Heart left ventricle (tissue), 16 donors: ENCODE measurements around the gene HLA-B. TPM values are rescaled to one million over a fixed set of nuclear protein-coding genes. Genes with fewer than 3 reads are reported as not detected.
"Not testable (repeated sequence)": the region's sequence is repeated elsewhere in the genome, so short reads cannot be mapped to it uniquely, and the experiment has no call there.

Source experiments
- ATAC-seq, 4 donors: fragments of 200-7000 bp; cut with Tn5 transposase; one replicate each; pipeline ENCODE4 v1.9.1; 2020 to 2022; ENCODE audit warnings: moderate library complexity in 4 of 4, mild to moderate bottlenecking in 3 of 4, moderate number of reproducible peaks in 1 of 4
- DNase-seq, 5 donors: peaks; one replicate each; pipeline ENCODE4 v3.0.0-alpha.2; 2020
- H3K27ac ChIP-seq, 12 donors: fragments of 200-600 bp; sonication (generic) in 4 of 12; one replicate each; pipeline versions ENCODE4 v1.5.0 to v1.8.0; 2016 to 2022; ENCODE audit warnings: mild to moderate bottlenecking in 2 of 12
- H3K27me3 ChIP-seq, 9 donors: fragments of 200-600 bp; sonication (generic) in 2 of 9; one replicate each; pipeline versions ENCODE4 v1.5.1 to v1.8.0; 2016 to 2022; ENCODE audit warnings: mild to moderate bottlenecking in 3 of 9
- H3K36me3 ChIP-seq, 9 donors: fragments of 200-600 bp; sonication (generic) in 2 of 9; one replicate each; pipeline versions ENCODE4 v1.5.0 to v1.8.0; 2018 to 2022; ENCODE audit warnings: mild to moderate bottlenecking in 2 of 9
- H3K4me1 ChIP-seq, 12 donors: fragments of 200-600 bp; sonication (generic) in 4 of 12; one replicate each; pipeline versions ENCODE4 v1.5.0 to v1.8.0; 2016 to 2022; ENCODE audit warnings: mild to moderate bottlenecking in 3 of 12
- H3K4me3 ChIP-seq, 12 donors: fragments of 200-600 bp; sonication (generic) in 4 of 12; one replicate each; pipeline versions ENCODE4 v1.5.0 to v1.8.0; 2017 to 2022; ENCODE audit warnings: mild to moderate bottlenecking in 9 of 12, moderate library complexity in 4 of 12
- H3K9me3 ChIP-seq, 12 donors: fragments of 200-600 bp; sonication (generic) in 4 of 12; one replicate each; pipeline versions ENCODE4 v1.5.0 to v1.8.0; 2016 to 2022; ENCODE audit warnings: mild to moderate bottlenecking in 1 of 12
- CTCF ChIP-seq, 12 donors: fragments of 200-600 bp; sonication (generic) in 4 of 12; IDR thresholded peaks; one replicate each; pipeline versions ENCODE4 v1.5.0 to v1.8.0; 2018 to 2022; ENCODE audit warnings: antibody characterized with exemption in 12 of 12, mild to moderate bottlenecking in 5 of 12
- POLR2A ChIP-seq, 2 donors: fragments of 450-650 bp; IDR thresholded peaks; one replicate each; pipeline ENCODE4 v1.6.1; 2017; ENCODE audit warnings: antibody characterized with exemption in 2 of 2, mild to moderate bottlenecking in 2 of 2, moderate library complexity in 2 of 2
- WGBS, 4 donors: extraction: QIAGEN DNeasy Blood & Tissue Kit in 2 of 4; methylation state at CpG; one replicate each; pipeline versions ENCODE4 v1.1.5 to v1.1.7; 2013 to 2018; 5-methylcytosine and 5-hydroxymethylcytosine counted together
- intact Hi-C, 10 donors: fragments of 100-400 bp; cut with DNase I; formaldehyde crosslinking; loops; one replicate each; pipeline versions ENCODE4 v1.11.1 to v1.14.2; 2022
- polyA plus RNA-seq, 2 donors: library from polyadenylated mRNA; stranded (reverse); fragments of 200-250 nt; gene quantifications; one replicate each; pipeline ENCODE4 v1.2.3, GENCODE V29; 2013
- total RNA-seq, 9 donors: library from RNA; depleted of rRNA in 2 of 9; stranded (reverse); fragments of >200 nt in 2 of 9; fragmentation: NEBNext Ultra II Directional in 3 of 9; extraction: Animal tissue kit (Norgen Biotek cat#: 25700) in 3 of 9; gene quantifications; one replicate each; pipeline versions ENCODE4 v1.1.0 to v1.2.4, GENCODE V29; 2016 to 2023
- donor health status: ischemic (EF 13 %, LVEDD 7.1; RV severe dilation, severe dysfunction).
- donor health status: healthy with polysubstance abuse.
- donor health status: DM: no; HTN: yes; CAD: no.
- donor health status: DM: no; HTN: no; CAD: no.
- donor health status: ischemic (EF 25% LVEDD 6.9; RV normal size, moderate dysfunction).
- donor health status: ischemic (EF 25% LVEDD 5.7; RV mildly dilated, moderate dysfunction).
- donor health status: healthy.
- donor health status: DM: yes; HTN: yes; CAD: no.
- donor health status: ischemic (EF 35%, LVEDD 5.7; RV mildly dilated, moderate dysfunction).
- donor health status: nonischemic (EF 11% LVEDD 7.7; RV severe dilation, severe dysfunction).
- donor health status: DM: yes; HTN: yes; CAD: no.
- donor health status: PGD.
- donor health status: ischemic (EF 29% LVEDD 5.4; RV normal size, mild dysfunction).
- donor health status: nonischemic (EF 23%, LVEDD 6.1; RV moderate dilation, normal function).

HLA-B gene
- total and polyA plus RNA-seq, 11 donors = 235 to 2,858 (median 390) TPM

GRCh38 chr6:31395832-31396231 is 38.9 kb upstream of the HLA-B start:
- ATAC-seq = no peak
- TF ChIP-seq POLR2A (IDR thresholded peaks at IDR 0.05) = no peak
- no peak for TF ChIP-seq CTCF (IDR thresholded peaks at IDR 0.05)
- no peaks in the 10 kb centered on the region for H3K27me3 ChIP-seq
- no peak overlapping the region for H3K4me3 ChIP-seq
- DNase-seq = no peak
- H3K4me1 ChIP-seq = peaks cover 0 to 32% (median 16%) of the 10 kb centered on the region in 12 donors
- WGBS, 4 donors = 60 to 72% (median 68%) methylated on average over 7 of the region's 7 CpGs
- H3K36me3 ChIP-seq = peaks cover 0 to 22% (median 2%) of the 10 kb centered on the region in 9 donors
- H3K27ac ChIP-seq = no peak overlapping the region
- no peaks in the 10 kb centered on the region for H3K9me3 ChIP-seq
- intact Hi-C loops = loop anchor here in 5 of 10 donors (2.0 to 5.0 kb wide), 3 partner anchors 45 to 91 kb away; no protein-coding TSS in a partner anchor

DNA sequence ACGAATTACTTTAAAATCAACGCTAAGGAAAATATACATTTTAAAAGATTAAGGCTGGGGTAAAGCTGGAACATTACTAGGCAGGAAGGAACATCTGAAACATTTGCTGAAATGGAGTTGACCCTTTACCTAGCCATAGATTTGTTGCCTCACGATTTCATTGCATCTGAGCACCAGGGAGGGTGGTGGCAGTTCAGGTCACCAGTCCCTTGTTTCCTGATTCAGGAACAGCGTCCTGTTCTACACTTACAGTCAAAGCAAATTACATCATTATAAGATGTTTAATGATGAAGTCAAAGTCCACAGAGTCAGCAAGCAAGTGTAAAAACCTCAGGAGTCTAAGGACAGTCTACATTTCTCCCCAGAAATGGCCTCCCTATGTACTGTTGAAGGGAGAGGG is 37.4 kb upstream of the HLA-B start:
- H3K4me3 ChIP-seq = no peak overlapping the region
- ATAC-seq (no peak), DNase-seq (no peak)
- H3K27ac ChIP-seq = no peak overlapping the region
- H3K27me3 ChIP-seq = no peaks in the 10 kb centered on the region
- H3K4me1 ChIP-seq = peaks cover 0 to 32% (median 16%) of the 10 kb centered on the region in 12 donors
- TF ChIP-seq CTCF (IDR thresholded peaks at IDR 0.05) (no peak), POLR2A (IDR thresholded peaks at IDR 0.05) (no peak)
- intact Hi-C loops = loop anchor here in 1 of 10 donors (5.0 kb wide), 1 partner anchor 93 kb away; no protein-coding TSS in a partner anchor
- 66 to 85% (median 80%) methylated on average over 4 of the region's 4 CpGs for WGBS, 4 donors
- H3K9me3 ChIP-seq = no peaks in the 10 kb centered on the region
- peaks cover 0 to 22% (median 2%) of the 10 kb centered on the region in 9 donors for H3K36me3 ChIP-seq

- no peaks in the 10 kb centered on the region for H3K27me3 ChIP-seq
- intact Hi-C loops = loop anchor here in 1 of 10 donors (5.0 kb wide), 1 partner anchor 93 kb away; no protein-coding TSS in a partner anchor
- no peak for DNase-seq
- H3K9me3 ChIP-seq = no peaks in the 10 kb centered on the region
- ATAC-seq = no peak
- peaks cover 0 to 22% (median 2%) of the 10 kb centered on the region in 9 donors for H3K36me3 ChIP-seq
- 62 to 91% (median 77%) methylated on average over 5 of the region's 5 CpGs for WGBS, 4 donors
- TF ChIP-seq POLR2A (IDR thresholded peaks at IDR 0.05) (no peak), CTCF (IDR thresholded peaks at IDR 0.05) (no peak)
- no peak overlapping the region for H3K27ac ChIP-seq
- H3K4me3 ChIP-seq = no peak overlapping the region
- H3K4me1 ChIP-seq = peaks cover 0 to 30% (median 14%) of the 10 kb centered on the region in 12 donors
Measured at GRCh38 chr6:31393932-31394331, 37.0 kb upstream of the HLA-B start.

- not testable (repeated sequence) for H3K27me3 ChIP-seq, H3K4me3 ChIP-seq, DNase-seq, ATAC-seq, H3K27ac ChIP-seq, H3K4me1 ChIP-seq, H3K9me3 ChIP-seq
- intact Hi-C loops = loop anchor here in 2 of 10 donors (5.0 kb wide), 1 partner anchor 98 kb away; no protein-coding TSS in a partner anchor
- peaks cover 0 to 14% (median 2%) of the 10 kb centered on the region in 9 donors for H3K36me3 ChIP-seq
Measured at GRCh38 chr6:31389802-31390132, 32.8 kb upstream of the HLA-B start.

GRCh38 chr6:31388916-31389801 is 32.2 kb upstream of the HLA-B start:
- peak; percentile 51 to 73 (median 62) for ATAC-seq
- not testable (repeated sequence) for H3K4me1 ChIP-seq, H3K4me3 ChIP-seq, H3K9me3 ChIP-seq, DNase-seq, H3K36me3 ChIP-seq, H3K27me3 ChIP-seq, H3K27ac ChIP-seq
- 47 to 64% (median 59%) methylated on average over 3 to 5 of the region's 13 CpGs for WGBS, 4 donors
- intact Hi-C loops = loop anchor here in 1 of 10 donors (5.0 kb wide), 1 partner anchor 98 kb away; no protein-coding TSS in a partner anchor
